PC-9 (cell line): ENCODE measurements around the gene SLC7A14. TPM values are rescaled to one million over a fixed set of nuclear protein-coding genes. Genes with fewer than 3 reads are reported as not detected.

ENCODE experiments used
- BruUV-seq: library from RNA; stranded (reverse); fragments of 400-500 nt; replicated peaks from 2 replicates; lab custom pipeline; 2021; lab: Mats Ljungman, UMichigan
- CTCF ChIA-PET: fragments of 300-600 bp; sonication (Branson Sonifier 250); formaldehyde crosslinking; loops from one replicate; lab custom pipeline; 2022; ENCODE audit warnings: antibody characterized with exemption; lab: Charles Lee
- POLR2A ChIA-PET: fragments of 300-600 bp; sonication (Branson Sonifier 250); formaldehyde crosslinking; loops from one replicate; lab custom pipeline; 2022; ENCODE audit warnings: antibody characterized with exemption; ENCODE audit not compliant: unreplicated experiment; lab: Charles Lee
- DNase-seq, 2 experiments: peaks; one replicate each; pipeline versions ENCODE4 v3.0.0 to v3.0.0-alpha.2; 2015 to 2022; ENCODE audit warnings: mixed read lengths in 1 of 2
- H2AFZ ChIP-seq: fragments of 200-600 bp; sonication (generic); 2 replicates; pipeline ENCODE4 v1.8.1; 2017; ENCODE audit warnings: antibody characterized with exemption
- H3F3A ChIP-seq: fragments of 200-600 bp; sonication (generic); 2 replicates; pipeline ENCODE4 v1.8.1; 2017; ENCODE audit warnings: antibody characterized with exemption, mild to moderate bottlenecking, low read depth; ENCODE audit not compliant: insufficient read depth
- H3K27ac ChIP-seq: fragments of 200-600 bp; sonication (generic); 2 replicates; pipeline ENCODE4 v1.6.1; 2016; ENCODE audit warnings: mixed run types
- H3K27me3 ChIP-seq: fragments of 200-600 bp; sonication (generic); 2 replicates; pipeline ENCODE4 v1.6.1; 2016; ENCODE audit warnings: low read depth, mixed run types; ENCODE audit not compliant: insufficient read depth
- H3K36me3 ChIP-seq: fragments of 200-600 bp; sonication (generic); 2 replicates; pipeline ENCODE4 v1.6.1; 2016; ENCODE audit warnings: low read depth, mixed run types
- H3K4me1 ChIP-seq: fragments of 200-600 bp; sonication (generic); replicated peaks from 2 replicates; pipeline ENCODE4 v1.6.1; 2016; ENCODE audit warnings: mixed run types; ENCODE audit not compliant: insufficient read depth
- H3K4me2 ChIP-seq: fragments of 200-600 bp; sonication (generic); 2 replicates; pipeline ENCODE4 v1.6.1; 2017; ENCODE audit warnings: mixed run types
- H3K4me3 ChIP-seq: fragments of 200-600 bp; sonication (generic); 2 replicates; pipeline ENCODE4 v1.6.1; 2016; ENCODE audit warnings: mixed run types
- H3K79me2 ChIP-seq: fragments of 200-600 bp; sonication (generic); 2 replicates; pipeline ENCODE4 v1.6.1; 2017; ENCODE audit warnings: low read depth, mixed run types
- H3K9me2 ChIP-seq: fragments of 200-600 bp; sonication (generic); 2 replicates; pipeline ENCODE4 v1.8.1; 2017; ENCODE audit warnings: mild to moderate bottlenecking; ENCODE audit not compliant: insufficient read depth
- H3K9me3 ChIP-seq: fragments of 200-600 bp; sonication (generic); 2 replicates; pipeline ENCODE4 v1.8.1; 2016; ENCODE audit warnings: low read depth; ENCODE audit not compliant: insufficient read depth
- H4K20me1 ChIP-seq: fragments of 200-600 bp; sonication (generic); 2 replicates; pipeline ENCODE4 v1.8.1; 2017; ENCODE audit not compliant: insufficient read depth
- EZH2 ChIP-seq: fragments of 200-600 bp; sonication (generic); IDR thresholded peaks from 2 replicates; pipeline ENCODE4 v1.8.0; 2017; ENCODE audit warnings: antibody characterized with exemption, low read depth
- intact Hi-C: fragments of 100-400 bp; cut with micrococcal nuclease; formaldehyde crosslinking; loops from one replicate; pipeline ENCODE4 v1.10.0; 2022; ENCODE audit not compliant: unreplicated experiment
- total RNA-seq: library from RNA; stranded (reverse); gene quantifications from 2 replicates; pipeline ENCODE4 v1.2.3, GENCODE V29; 2021
- TF ChIP-seq, protein P1 (sequence below): fragments of 200-600 bp; sonication (generic); conservative IDR thresholded peaks from 2 replicates; pipeline ENCODE4 v1.6.1; 2017; ENCODE audit warnings: mixed run types, antibody characterized with exemption, mild to moderate bottlenecking, moderate library complexity

SLC7A14 gene
- total RNA-seq, 1 experiment from 2014 or later, result not detected

DNA sequence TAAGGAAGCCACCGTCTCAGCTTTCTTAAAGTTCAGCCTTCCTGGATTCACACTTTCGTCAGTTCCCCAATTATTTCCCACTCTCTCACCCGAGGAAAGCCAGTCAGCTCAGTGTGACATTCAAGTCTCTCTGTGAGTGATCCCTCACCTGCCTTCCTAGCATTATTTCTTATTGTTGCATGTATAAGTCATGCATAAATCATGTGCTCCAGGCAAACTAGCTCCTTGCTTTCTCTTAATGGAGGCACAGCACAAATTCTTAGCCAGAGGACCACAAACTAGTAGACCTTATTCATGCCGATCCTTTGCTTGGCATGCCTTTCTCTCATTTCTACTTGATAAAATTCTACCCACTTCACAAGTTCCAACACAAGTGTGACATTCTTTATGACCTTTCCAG lies 122.9 kb downstream of the SLC7A14 start:
- Histone ChIP-seq H3K79me2 (no peaks in the 10 kb centered on the region), H3K4me3 (no peak overlapping the region), H3K9me2 (no peaks in the 10 kb centered on the region), H3K9me3 (no peaks in the 10 kb centered on the region), H3K4me2 (no peak overlapping the region), H3F3A (peaks cover 13% of the 10 kb centered on the region), H4K20me1 (no peaks in the 10 kb centered on the region), H3K36me3 (no peaks in the 10 kb centered on the region), H3K4me1 (peaks cover 20% of the 10 kb centered on the region), H2AFZ (no peak overlapping the region), H3K27me3 (no peaks in the 10 kb centered on the region), H3K27ac (no peak overlapping the region)
- ChIA-PET POLR2A (interaction anchor here (0.6 kb wide), 1 partner anchor 296 kb away, joined by 3 read pairs; no protein-coding TSS in a partner anchor), CTCF (no interaction called here)
- intact Hi-C loops, result no loop called here
- TF ChIP-seq, protein P1, sequence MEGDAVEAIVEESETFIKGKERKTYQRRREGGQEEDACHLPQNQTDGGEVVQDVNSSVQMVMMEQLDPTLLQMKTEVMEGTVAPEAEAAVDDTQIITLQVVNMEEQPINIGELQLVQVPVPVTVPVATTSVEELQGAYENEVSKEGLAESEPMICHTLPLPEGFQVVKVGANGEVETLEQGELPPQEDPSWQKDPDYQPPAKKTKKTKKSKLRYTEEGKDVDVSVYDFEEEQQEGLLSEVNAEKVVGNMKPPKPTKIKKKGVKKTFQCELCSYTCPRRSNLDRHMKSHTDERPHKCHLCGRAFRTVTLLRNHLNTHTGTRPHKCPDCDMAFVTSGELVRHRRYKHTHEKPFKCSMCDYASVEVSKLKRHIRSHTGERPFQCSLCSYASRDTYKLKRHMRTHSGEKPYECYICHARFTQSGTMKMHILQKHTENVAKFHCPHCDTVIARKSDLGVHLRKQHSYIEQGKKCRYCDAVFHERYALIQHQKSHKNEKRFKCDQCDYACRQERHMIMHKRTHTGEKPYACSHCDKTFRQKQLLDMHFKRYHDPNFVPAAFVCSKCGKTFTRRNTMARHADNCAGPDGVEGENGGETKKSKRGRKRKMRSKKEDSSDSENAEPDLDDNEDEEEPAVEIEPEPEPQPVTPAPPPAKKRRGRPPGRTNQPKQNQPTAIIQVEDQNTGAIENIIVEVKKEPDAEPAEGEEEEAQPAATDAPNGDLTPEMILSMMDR, result no peak
- no peak for TF ChIP-seq EZH2
- no TSS peak for BruUV-seq
- DNase-seq, result no peak

DNA sequence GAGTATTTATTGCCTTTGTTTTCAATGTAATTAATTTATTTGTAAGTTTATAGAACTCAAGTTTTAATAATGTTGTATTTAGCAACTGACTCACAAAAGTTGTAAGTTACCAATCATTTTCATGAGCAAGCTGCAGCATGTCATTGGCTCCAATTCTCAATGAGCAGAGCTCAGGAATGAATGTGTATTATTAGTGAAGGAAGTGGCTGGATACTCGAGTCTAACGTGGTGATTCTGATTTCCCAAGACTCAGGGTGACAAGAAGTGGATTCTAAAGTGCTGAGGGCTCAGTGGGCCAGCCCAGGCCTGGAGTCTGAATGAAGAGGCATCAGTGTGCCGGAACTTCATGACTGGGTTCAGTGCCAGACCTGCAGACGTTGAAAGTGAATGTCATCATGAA lies 127.6 kb downstream of the SLC7A14 start:
- Histone ChIP-seq H3K27ac (no peak overlapping the region), H3K4me1 (no peaks in the 10 kb centered on the region), H3K9me2 (no peaks in the 10 kb centered on the region), H3K79me2 (no peaks in the 10 kb centered on the region), H3K4me2 (no peak overlapping the region), H3K27me3 (no peaks in the 10 kb centered on the region), H3K36me3 (no peaks in the 10 kb centered on the region), H3K4me3 (no peak overlapping the region), H2AFZ (peak overlapping the region; percentile 58; the same call in 1 of the 2 replicates), H3K9me3 (no peaks in the 10 kb centered on the region), H4K20me1 (no peaks in the 10 kb centered on the region), H3F3A (no peaks in the 10 kb centered on the region)
- BruUV-seq, result no TSS peak
- intact Hi-C loops, result no loop called here
- ChIA-PET CTCF (no interaction called here), POLR2A (no interaction called here)
- TF ChIP-seq, protein P1, result no peak
- no peak for TF ChIP-seq EZH2
- no peak for DNase-seq

DNA sequence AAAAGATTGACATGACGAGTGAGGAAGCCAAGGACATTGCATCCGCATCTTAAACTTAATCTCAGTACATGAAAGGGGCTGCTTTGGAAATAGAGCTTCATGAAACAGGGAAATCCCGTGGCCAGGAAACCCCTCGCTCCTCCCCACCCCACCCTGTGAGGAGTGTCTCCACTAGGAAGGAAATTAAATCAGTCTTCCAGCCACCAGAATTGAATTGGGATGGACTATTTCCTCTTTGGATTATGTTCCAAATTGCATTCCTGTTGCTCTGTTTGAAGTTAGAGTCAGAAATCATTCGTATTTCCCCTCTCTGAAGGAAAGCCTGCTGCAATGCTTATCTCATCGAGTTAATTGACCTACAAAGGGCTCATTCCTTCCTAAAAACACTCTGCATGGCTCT lies 131.4 kb downstream of the SLC7A14 start:
- ChIA-PET POLR2A (no interaction called here), CTCF (interaction anchor here (0.7 kb wide), 1 partner anchor 98 kb away, joined by 3 read pairs; no protein-coding TSS in a partner anchor)
- H3K36me3 ChIP-seq, result no peaks in the 10 kb centered on the region
- no TSS peak for BruUV-seq
- H3K4me2 ChIP-seq, result no peak overlapping the region
- H3K27ac ChIP-seq, result no peak overlapping the region
- H4K20me1 ChIP-seq, result no peaks in the 10 kb centered on the region
- H3K9me3 ChIP-seq, result no peaks in the 10 kb centered on the region
- H3K27me3 ChIP-seq, result no peaks in the 10 kb centered on the region
- no peaks in the 10 kb centered on the region for H3K4me1 ChIP-seq
- H2AFZ ChIP-seq, result no peak overlapping the region
- no peak for TF ChIP-seq EZH2
- TF ChIP-seq, protein P1, result no peak
- peak in 1 of 2 experiments; percentile 31 for DNase-seq
- H3K4me3 ChIP-seq, result no peak overlapping the region
- no peaks in the 10 kb centered on the region for H3F3A ChIP-seq
- intact Hi-C loops, result no loop called here
- H3K9me2 ChIP-seq, result no peaks in the 10 kb centered on the region
- H3K79me2 ChIP-seq, result no peaks in the 10 kb centered on the region
